GM18519 (cell line): Measurements from ENCODE around the gene GALNT1.
A peak's percentile ranks its signal among the peaks of the same experiment; 100 is the strongest.

ENCODE experiments used
- ATAC-seq: cut with Tn5 transposase; IDR thresholded peaks from one replicate; pipeline ENCODE4 v1.9.1; 2021; ENCODE audit warnings: mild to moderate bottlenecking, moderate library complexity; ENCODE audit not compliant: unreplicated experiment, low FRiP score

Gene GALNT1

DNA sequence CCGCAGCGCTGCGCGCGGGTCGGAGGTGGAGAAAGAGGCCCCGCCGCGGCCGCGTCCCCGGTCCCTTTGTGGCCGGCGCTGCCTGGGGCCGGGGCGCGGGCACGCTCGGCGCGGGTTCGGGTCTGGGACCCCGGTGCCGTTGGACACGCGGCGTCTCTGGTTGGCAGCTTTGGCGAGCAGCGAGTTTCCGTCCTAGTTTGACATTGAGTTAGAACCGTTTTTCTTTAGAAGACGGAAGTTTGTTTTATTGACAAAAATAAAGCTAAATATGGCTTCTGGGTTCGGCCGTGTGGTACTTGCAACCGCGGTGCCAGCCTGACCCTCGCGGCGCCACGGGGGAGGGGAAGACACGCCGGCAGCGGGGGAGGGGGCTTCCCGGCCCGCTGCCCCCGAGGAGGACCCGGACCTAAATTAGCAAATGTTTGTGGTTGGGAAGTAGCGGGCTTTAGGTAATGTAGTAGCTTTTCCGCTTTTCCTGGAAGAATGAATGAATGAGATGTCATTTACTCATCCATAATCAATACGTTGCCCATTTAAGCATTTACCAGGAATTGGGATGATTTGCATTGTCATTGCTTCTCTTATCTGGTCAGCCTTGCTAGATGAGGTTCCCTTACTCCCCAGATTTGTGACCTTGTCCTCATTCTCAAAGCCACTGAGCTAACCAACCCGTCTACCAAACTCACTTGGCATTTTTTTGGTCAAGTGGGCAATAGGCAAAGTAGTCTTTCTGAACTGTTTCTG, 530 bp downstream of the GALNT1 start:
- ATAC-seq: no peak

DNA sequence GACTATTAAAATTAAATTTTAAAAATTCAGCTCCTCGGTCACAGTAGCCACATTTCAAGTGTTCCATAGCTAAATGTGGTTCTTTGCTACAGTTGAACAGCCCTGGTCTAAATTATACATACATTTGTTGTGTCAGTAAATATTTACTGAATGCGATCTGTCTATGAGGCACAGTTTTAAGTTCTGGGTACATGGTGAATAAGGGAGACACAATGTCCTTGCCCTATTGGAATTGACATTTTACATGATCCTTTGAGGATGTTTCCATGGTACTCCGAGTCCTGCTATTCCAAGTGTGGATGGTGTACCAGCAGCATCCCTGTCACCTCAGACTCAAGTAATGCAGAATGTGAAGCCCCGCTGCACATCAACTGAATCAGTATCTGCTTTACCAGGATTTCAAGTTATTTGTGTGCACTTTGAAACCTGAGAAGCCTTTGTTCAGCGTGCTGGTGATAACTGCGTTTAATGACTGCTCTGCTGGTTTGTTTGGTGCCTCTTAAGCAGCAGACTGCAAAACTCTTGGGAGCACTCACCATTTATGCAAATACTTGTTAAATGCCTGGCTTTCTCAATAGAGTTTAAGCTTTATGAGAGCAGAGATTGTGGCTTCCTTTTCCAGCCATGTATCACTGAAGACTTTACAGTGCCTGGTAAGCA, 1.5 kb downstream of the GALNT1 start:
- no peak for ATAC-seq

DNA sequence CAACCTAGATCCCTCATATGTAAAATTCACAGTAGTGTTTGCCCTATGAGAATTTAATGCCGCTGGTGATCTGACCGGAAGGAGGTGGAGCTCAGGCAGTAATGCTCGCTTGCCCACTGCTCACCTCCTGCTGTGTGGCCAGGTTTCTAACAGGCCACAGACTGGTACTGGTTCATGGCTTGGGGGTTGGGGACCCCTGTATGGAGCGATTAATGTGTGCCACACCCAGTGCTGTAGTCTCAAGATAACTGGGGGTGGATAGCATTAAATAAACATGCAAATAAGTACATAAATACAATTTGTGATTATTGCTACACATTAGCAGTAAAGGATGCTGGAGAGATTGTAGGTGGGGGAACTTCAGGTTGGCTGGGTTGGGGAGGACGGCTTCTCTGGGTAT, 3.2 kb downstream of the GALNT1 start:
- ATAC-seq: no peak

DNA sequence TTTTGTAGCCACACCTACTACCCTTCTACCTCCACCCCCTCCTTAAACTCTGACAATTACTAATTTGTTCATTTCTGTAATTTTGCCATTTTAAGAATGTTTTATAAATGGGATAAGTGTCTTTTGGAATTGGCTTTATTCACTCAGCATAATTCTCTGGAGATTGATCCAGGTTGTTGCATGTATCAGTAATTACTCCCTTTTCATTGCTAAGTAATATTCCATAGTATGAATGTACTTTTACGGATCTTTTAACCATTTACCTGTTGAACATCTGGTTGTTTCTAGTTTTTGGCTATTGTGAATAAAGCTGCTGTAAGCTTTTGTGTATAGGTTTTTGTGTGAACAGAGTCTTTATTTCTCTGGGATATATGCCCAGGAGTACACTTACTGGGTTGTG, 4.1 kb downstream of the GALNT1 start:
- ATAC-seq: no peak

GRCh38 chr18:35588122-35588521, 6.6 kb downstream of the GALNT1 start:
- no peak for ATAC-seq

- no peak for ATAC-seq
Measured at GRCh38 chr18:35588995-35589394, 7.5 kb downstream of the GALNT1 start.

DNA sequence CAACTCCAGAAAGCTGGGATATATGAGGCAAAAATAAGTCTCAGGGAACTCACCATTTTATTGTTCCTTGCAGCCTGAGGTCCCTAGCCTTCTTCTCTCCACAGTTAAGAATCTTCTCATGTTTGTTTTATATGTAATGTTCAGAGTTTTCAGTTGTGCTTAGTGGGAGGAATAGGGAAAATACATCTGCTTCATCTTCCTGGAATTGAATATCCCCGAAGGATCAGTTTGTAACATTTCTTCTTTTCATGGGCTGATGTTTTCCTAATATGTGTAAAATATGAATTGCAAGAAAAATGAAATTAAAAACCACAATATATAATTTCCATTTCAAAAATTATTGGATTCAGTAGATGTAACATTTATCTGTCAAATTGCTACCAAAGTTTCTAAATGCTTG, 8.0 kb downstream of the GALNT1 start:
- ATAC-seq: no peak

- ATAC-seq: no peak
Measured at GRCh38 chr18:35590935-35591334, 9.4 kb downstream of the GALNT1 start.

- peak; percentile 88 for ATAC-seq
Measured at GRCh38 chr18:35592298-35592697, 10.8 kb downstream of the GALNT1 start.

DNA sequence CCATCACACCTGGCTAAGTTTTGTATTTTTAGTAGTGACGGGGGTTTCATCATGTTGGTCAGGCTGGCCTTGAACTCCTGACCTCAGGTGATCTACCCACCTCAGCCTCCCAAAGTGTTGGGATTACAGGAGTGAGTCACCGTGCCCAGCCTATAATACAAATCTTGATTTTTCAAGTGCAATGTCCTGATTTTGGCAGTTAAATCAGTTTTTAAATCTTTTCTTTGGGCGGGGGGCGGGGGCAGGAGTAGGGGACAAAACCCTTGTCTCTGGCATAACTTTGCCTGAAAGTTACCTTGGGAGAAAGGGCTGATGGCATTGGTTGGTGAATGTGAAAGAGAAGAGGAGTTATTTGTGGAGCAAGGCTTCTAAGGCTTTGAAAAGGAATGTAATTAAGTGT, 12.3 kb downstream of the GALNT1 start:
- no peak for ATAC-seq

DNA sequence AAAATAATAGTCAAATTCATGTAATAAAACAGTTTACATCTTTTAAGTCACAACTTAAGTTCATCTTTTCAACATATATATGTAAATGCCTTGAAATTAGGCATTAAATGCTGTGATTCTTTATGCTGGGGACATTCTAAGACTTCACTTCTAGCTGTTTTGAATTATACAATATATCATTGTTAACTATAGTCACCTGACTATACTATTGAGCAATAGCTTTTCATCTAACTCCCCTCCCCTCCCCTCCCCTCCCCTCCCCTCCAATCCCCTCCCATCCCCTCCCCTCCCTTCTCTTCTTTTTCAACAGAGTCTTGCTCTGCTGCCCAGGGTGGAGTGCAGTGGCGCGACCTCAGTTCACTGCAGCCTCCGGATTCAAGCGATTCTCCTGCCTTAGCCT, 16.2 kb downstream of the GALNT1 start:
- ATAC-seq: no peak

DNA sequence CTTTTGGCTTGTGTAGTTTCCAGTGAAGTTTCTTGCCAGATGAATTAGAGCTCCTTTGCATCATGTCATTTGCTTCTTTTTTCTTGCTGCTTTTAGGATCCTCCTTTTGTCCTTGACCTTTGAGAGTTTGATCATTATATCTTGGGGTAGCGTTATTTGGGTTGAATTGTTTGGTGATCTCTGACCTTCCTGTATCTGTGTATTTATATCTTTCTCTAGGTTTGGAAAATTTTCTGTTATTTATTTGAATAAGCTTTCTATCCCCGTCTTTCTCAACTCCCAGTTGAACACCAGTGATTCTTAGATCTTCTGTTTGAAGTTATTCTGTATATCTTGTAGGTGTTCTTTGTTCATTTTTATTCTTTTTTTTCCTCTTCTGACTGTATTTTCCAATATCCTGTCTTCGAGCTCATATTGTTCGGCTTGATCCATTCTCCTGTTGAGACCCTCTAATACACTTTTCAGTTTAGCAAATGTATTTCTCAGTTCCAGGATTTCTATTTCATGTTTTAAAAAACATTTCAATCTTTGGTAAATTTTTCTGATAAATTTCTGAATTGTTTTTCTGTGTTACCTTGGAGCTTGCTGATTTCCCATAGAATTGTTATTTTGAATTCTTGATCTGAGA, 20.8 kb downstream of the GALNT1 start:
- ATAC-seq: no peak

DNA sequence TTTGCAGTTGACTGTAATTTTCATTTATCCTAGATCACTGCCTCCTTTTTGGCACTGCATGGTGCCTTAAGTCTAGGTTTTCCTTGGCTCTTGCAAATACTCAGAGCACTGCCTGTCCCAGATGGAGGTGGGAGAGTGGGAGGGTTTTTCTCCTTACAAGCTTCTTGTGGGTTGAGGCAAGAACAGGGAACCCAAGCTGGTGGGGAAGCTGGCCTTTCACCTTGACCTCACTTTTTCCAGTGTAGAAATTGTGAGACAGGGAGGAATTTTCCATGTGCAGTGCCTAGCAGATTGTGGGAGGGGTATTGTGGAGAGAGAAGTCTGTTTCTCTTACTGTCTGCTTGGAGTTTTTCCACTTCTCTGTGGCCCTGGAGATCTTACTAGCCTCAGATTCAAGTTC, 21.5 kb downstream of the GALNT1 start:
- ATAC-seq: no peak

- no peak for ATAC-seq
Measured at GRCh38 chr18:35603528-35603927, 22.0 kb downstream of the GALNT1 start.

- ATAC-seq: no peak
Measured at GRCh38 chr18:35604369-35604768, 22.8 kb downstream of the GALNT1 start.

- no peak for ATAC-seq
Measured at GRCh38 chr18:35605686-35606417, 24.3 kb downstream of the GALNT1 start.

GRCh38 chr18:35609236-35609635, 27.7 kb downstream of the GALNT1 start:
- no peak for ATAC-seq

- no peak for ATAC-seq
Measured at GRCh38 chr18:35610089-35610488, 28.5 kb downstream of the GALNT1 start.

DNA sequence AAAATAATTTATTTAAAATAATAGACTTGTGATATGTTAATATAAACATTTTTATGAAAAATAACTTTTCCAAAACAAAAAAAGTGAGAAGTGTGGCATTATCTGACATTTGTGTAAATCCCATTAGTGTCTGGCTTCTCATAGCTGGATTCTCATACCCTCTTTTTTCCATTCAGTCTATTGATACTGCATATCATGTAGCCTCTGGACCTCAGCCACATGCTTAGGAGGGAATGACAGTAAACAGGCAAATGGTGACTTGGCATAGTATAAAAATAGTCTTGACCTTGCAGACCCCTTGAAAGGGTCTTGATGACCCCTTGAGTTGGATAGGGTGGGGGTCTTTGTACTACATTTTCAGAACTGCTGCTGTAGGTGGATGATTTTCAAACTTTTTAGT, 29.2 kb downstream of the GALNT1 start:
- no peak for ATAC-seq

- ATAC-seq: no peak
Measured at GRCh38 chr18:35611518-35611917, 30.0 kb downstream of the GALNT1 start.

DNA sequence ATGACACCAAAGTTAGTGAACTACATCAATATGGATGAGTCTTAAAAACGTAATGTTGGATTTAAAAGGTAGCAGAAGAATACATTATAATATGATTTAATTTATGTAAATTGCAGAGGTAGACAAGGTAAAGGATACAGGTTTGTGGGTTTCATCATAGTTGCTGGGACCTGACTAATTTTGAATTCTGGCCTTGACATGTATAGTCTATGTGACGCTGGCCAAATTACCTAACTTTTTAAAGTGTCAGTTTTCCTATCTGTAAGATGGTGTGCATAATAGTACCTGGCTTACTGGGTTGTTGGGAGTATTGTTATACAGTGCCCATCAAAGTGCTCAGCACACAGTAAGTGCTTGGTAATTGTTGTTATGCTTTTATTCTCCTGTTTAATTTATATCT, 34.5 kb downstream of the GALNT1 start:
- no peak for ATAC-seq
